Left colon (tissue), 2 donors: Measurements from ENCODE around the gene DCAF6. TPM values are rescaled to one million over a fixed set of nuclear protein-coding genes. Genes with fewer than 3 reads are reported as not detected.
"Not testable (repeated sequence)": the region's sequence is repeated elsewhere in the genome, so short reads cannot be mapped to it uniquely, and the experiment has no call there.

Experiments
- ATAC-seq: fragments of 200-7000 bp; cut with Tn5 transposase; one replicate; pipeline ENCODE4 v1.9.1; 2020; ENCODE audit warnings: mild to moderate bottlenecking, moderate library complexity
- DNase-seq, 2 donors: peaks; one replicate each; pipeline ENCODE4 v3.0.0-alpha.2; 2020
- intact Hi-C, 2 donors: fragments of 100-400 bp; cut with DNase I in 1 of 2; cut with micrococcal nuclease in 1 of 2; formaldehyde crosslinking; loops; one replicate each; pipeline versions ENCODE4 v1.11.2 to v1.14.0; 2022; cut with DNase I, micrococcal nuclease
- total RNA-seq, 2 donors: library from RNA; stranded (reverse); fragmentation: NEBNext Ultra II Directional; extraction: Animal tissue kit (Norgen Biotek cat#: 25700); gene quantifications; one replicate each; pipeline ENCODE4 v1.2.1, GENCODE V29; 2021
- donor health status: DM: no; HTN: no; CAD: no.
- donor health status: DM: yes; HTN: yes; CAD: no.

The DCAF6 gene
- total RNA-seq, 2 donors from 2014 or later, result 60.0 to 60.2 TPM

DNA sequence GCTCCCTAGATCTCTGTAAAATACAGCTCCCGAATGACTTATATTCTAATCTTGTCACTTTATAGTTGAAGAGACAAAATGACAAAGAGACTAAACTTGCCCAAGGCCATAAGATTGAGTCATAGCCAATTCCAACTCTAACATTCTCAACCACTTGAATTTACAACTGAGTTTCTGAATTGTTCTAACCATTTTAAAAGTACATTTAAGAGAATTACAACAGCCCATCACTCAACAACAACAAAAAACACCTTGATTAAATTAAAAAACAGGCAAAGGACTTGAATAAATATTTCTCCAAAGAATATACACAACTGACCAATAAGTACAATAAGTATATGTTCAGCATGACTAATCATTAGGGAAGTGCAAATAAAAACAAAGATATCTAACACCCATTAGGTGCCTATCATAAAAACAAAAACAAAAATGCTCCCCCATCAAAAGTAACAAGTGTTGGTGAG, 13.8 kb upstream of the DCAF6 start:
- DNase-seq (no peak), ATAC-seq (no peak)
- intact Hi-C loops, result no loop called here

- no peak for ATAC-seq
- intact Hi-C loops, result no loop called here
- no peak for DNase-seq
Observed at GRCh38 chr1:167923324-167924056, 13.0 kb upstream of the DCAF6 start.

GRCh38 chr1:167924102-167924501, 12.4 kb upstream of the DCAF6 start:
- intact Hi-C loops, result no loop called here
- ATAC-seq (no peak), DNase-seq (no peak)

DNA sequence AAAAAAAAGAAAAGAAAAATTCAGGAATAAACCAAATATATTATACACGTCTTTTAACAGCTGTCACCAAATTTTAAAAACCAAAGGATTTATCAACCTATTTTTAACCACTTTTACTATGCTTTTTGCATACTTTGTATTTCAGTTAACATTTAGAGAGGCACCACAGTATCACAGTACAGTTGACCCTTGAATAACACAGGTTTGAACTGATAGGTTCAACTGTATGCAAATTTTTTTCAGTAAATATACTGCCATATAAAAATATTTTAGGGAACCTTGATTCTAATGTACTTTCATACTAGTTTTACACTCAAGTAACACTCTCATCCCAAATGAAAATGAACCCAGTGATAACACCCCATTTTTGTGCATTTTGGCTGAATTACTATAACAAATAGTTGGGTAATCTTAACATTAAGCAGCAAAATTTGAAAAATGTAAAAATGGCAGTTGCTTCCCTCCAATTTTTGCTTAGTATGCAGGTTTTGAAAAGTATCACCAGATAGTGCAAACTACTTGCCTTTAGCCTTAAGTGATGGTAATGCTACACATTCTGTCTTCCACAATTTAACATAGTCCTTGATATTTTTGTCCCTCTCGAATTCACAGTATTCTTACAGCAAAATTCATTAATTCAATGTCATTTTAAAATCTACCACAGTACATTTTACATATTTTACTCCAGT, 11.8 kb upstream of the DCAF6 start:
- ATAC-seq (no peak), DNase-seq (no peak)
- intact Hi-C loops, result no loop called here

DNA sequence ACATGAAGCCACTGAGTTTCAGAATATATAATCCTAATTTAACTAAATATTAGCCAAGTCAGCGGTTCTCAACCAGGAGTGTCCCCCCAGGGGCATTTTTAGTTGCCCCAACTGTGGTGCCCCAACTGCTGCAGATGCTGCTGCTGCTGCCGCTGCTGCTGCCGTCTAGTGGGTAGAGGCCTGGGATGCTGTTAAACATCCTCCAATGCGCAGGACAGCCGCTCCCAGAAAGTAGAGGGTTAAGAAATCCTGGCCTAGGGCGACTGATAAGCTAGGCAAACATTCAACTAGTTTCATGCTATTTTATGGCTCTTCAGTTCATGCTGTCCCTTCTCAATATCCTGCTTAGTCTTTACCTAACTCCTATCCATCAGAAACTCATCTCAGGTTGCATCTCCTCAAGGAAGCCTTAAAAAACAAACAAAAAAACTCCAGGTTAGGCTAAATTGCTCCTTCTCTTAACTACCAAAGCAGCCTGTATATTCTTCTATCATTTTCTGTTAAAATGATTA, 9.9 kb upstream of the DCAF6 start:
- intact Hi-C loops, result no loop called here
- peak; percentile 89 for ATAC-seq
- peak; percentile 58 to 78 for DNase-seq

- no peak for DNase-seq
- intact Hi-C loops, result no loop called here
- peak; percentile 15 for ATAC-seq
Observed at GRCh38 chr1:167927046-167927754, 9.3 kb upstream of the DCAF6 start.

DNA sequence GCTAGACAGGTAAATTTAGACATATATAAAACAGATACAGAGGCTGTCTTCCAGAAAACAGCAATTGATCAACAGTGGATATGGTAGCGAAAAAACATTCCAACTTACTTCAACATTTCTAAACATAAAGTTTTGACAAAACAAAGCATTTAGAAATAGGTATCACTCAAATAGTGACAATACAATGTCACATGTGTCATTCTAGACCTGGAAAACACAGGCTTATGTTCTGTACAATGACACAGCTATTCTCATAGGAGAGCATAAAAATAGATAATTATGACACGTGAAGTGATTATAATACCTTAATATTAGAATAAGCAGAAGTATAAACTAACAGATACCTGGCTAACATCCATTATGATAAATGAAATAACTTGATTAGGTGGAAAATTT, 8.0 kb upstream of the DCAF6 start:
- intact Hi-C loops, result no loop called here
- DNase-seq (no peak), ATAC-seq (no peak)

- ATAC-seq, intact Hi-C loops: not testable (repeated sequence)
- peak in 1 of 2 donors; percentile 33 for DNase-seq
Observed at GRCh38 chr1:167928919-167929318, 7.6 kb upstream of the DCAF6 start.

GRCh38 chr1:167929725-167930124, 6.8 kb upstream of the DCAF6 start:
- ATAC-seq (peak; percentile 49), DNase-seq (no peak)
- intact Hi-C loops, result loop anchor here in 1 of 2 donors (10.0 kb wide), 1 partner anchor 215 kb away; no protein-coding TSS in a partner anchor

- DNase-seq (no peak), ATAC-seq (no peak)
- intact Hi-C loops, result loop anchor here in 1 of 2 donors (10.0 kb wide), 1 partner anchor 219 kb away; no protein-coding TSS in a partner anchor
Observed at GRCh38 chr1:167933788-167934187, 2.7 kb upstream of the DCAF6 start.

DNA sequence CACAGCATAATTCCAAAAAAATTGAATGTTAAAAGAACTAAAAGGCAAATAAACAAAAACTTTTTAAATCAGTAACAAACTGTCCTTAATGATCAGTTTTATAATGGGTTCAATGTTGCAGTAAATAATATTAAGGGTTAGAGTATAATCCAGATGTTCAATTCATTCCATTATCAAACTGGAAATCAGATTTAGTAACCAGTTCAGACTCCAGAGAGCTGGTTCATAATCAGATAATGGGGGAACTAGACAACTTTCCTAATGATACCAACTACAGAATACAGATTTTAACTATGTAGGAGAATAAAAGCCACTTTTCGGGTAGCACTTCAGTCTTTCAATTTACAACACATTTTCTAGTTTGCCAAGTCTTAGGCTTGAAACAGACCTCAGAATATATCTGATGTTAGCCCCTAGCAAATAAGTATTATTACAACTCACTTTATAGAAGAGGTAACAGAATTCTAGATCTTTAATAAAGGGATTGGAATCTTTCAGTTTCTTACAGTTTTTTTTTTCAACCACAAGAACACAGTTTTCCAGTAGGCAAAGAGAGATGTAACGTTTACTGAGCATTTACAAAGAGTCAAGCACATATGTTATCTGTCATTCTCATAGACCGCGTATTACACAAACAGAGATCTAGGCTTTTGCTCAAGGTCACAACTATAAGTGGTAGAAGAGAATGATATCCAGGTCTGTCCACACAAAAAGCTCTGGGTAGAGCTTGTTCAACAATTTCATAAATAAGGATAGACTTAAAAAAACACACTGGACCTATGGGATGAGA, 1.9 kb upstream of the DCAF6 start:
- ATAC-seq, result no peak
- intact Hi-C loops, result loop anchor here in 1 of 2 donors (10.0 kb wide), 1 partner anchor 220 kb away; no protein-coding TSS in a partner anchor
- no peak for DNase-seq

GRCh38 chr1:167935216-167936067, 1.0 kb upstream of the DCAF6 start:
- intact Hi-C loops, result loop anchor here in 1 of 2 donors (10.0 kb wide), 1 partner anchor 221 kb away; no protein-coding TSS in a partner anchor
- peak; percentile 54 to 55 for DNase-seq
- peak; percentile 46 for ATAC-seq

- DNase-seq, result peak; percentile 72 to 83
- ATAC-seq, result peak; percentile 19
- intact Hi-C loops, result loop anchor here in 1 of 2 donors (10.0 kb wide), 1 partner anchor 222 kb away; no protein-coding TSS in a partner anchor
Observed at GRCh38 chr1:167936930-167937708, 636 bp downstream of the DCAF6 start, which contains the start of gene MPC2. Gene MPC2, minus strand, starts transcription at chr1:167937072. Its CDS starts 1,231 bp downstream, at chr1:167935841.

DNA sequence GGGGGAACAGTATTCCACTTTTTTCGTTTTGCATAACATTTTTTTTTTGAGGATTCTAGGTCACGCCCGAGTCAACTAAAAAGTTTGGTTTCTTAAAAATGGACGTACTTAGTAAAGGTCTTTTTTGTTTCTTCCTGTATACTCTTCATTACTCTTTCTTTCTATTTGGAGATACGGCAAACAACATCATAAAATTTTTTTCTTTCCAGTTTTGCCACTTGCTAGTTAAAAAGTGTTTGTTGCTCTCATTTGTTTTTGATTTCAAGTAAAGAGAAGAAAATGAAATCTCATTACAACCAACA, 1.2 kb downstream of the DCAF6 start:
- no peak for DNase-seq
- ATAC-seq, result no peak
- intact Hi-C loops, result loop anchor here in 1 of 2 donors (10.0 kb wide), 1 partner anchor 223 kb away; no protein-coding TSS in a partner anchor

DNA sequence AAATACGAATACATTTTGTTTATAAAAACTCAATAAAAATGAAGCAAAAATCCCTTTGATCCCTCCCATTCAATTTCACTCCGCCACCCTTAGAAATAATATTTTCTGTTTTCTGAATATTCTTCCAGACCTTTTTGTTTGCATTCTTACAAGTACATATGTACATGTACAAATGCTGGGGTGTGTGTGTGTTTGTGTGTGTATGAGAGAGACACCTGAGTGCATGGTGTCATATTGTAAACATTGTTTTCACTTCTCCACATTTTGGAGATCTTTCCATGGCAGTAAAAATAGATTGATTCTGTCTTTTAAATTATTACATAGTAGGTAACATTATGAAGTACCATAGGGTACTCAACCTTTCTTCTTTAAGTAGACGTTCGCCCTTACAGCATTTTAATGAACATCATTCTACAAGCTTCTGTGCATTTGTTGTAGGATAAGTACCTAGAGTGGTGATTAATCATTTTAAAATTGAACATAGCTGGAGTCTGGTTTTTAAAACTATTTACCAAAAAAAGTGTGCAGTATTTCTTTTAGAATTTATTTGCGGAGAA, 1.7 kb downstream of the DCAF6 start:
- no peak for ATAC-seq
- intact Hi-C loops, result loop anchor here in 1 of 2 donors (10.0 kb wide), 1 partner anchor 223 kb away; no protein-coding TSS in a partner anchor
- DNase-seq, result no peak

GRCh38 chr1:167940264-167940663, 3.8 kb downstream of the DCAF6 start:
- no peak for DNase-seq
- intact Hi-C loops, result no loop called here
- no peak for ATAC-seq
